HL-60 (cell line): ENCODE data around the gene KRTAP10-12.

Experiments used
- DNase-seq, 2 experiments: peaks; one replicate each; pipeline ENCODE4 v3.0.0-alpha.2; 2010 to 2020; ENCODE audit warnings: low read depth in 1 of 2, low spot score in 1 of 2
- H3K27ac ChIP-seq: fragments of 250-450 bp; sonication (Bioruptor Pico); replicated peaks from 2 replicates; pipeline ENCODE4 v1.5.1; 2020; ENCODE audit warnings: mild to moderate bottlenecking, moderate library complexity
- H3K27me3 ChIP-seq: fragments of 250-450 bp; sonication (Bioruptor Pico); 2 replicates; pipeline ENCODE4 v1.5.1; 2021; ENCODE audit warnings: mild to moderate bottlenecking, moderate library complexity; ENCODE audit not compliant: insufficient read depth, poor library complexity, severe bottlenecking
- H3K4me3 ChIP-seq: replicated peaks from 2 replicates; pipeline ENCODE4 v1.5.1; 2011; ENCODE audit warnings: mild to moderate bottlenecking, control low read depth, low read length; ENCODE audit not compliant: insufficient read depth
- GABPA ChIP-seq: IDR thresholded peaks from 2 replicates; pipeline ENCODE4 v1.6.1; 2012; ENCODE audit warnings: low read depth
- POLR2AphosphoS5 ChIP-seq: IDR thresholded peaks from 2 replicates; pipeline ENCODE4 v1.6.1; 2012; ENCODE audit warnings: low read depth
- SPI1 ChIP-seq: IDR thresholded peaks from 2 replicates; pipeline ENCODE4 v1.6.1; 2012; ENCODE audit warnings: low read depth, mild to moderate bottlenecking, borderline replicate concordance
- TF ChIP-seq, protein P1 (sequence below): IDR thresholded peaks from one replicate; pipeline ENCODE4 v1.5.1; 2011; ENCODE audit warnings: low read length, control low read depth, inconsistent platforms; ENCODE audit not compliant: insufficient read depth
- TF ChIP-seq, protein P2 (sequence below): IDR thresholded peaks from 2 replicates; pipeline ENCODE4 v1.6.1; 2012; ENCODE audit warnings: low read depth; ENCODE audit not compliant: insufficient replicate concordance

KRTAP10-12 gene

GRCh38 chr21:44729336-44730027, 32.5 kb downstream of the KRTAP10-12 start:
- TF ChIP-seq GABPA (no peak), POLR2AphosphoS5 (no peak)
- TF ChIP-seq, protein P1, sequence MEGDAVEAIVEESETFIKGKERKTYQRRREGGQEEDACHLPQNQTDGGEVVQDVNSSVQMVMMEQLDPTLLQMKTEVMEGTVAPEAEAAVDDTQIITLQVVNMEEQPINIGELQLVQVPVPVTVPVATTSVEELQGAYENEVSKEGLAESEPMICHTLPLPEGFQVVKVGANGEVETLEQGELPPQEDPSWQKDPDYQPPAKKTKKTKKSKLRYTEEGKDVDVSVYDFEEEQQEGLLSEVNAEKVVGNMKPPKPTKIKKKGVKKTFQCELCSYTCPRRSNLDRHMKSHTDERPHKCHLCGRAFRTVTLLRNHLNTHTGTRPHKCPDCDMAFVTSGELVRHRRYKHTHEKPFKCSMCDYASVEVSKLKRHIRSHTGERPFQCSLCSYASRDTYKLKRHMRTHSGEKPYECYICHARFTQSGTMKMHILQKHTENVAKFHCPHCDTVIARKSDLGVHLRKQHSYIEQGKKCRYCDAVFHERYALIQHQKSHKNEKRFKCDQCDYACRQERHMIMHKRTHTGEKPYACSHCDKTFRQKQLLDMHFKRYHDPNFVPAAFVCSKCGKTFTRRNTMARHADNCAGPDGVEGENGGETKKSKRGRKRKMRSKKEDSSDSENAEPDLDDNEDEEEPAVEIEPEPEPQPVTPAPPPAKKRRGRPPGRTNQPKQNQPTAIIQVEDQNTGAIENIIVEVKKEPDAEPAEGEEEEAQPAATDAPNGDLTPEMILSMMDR: no peak
- TF ChIP-seq, protein P2, sequence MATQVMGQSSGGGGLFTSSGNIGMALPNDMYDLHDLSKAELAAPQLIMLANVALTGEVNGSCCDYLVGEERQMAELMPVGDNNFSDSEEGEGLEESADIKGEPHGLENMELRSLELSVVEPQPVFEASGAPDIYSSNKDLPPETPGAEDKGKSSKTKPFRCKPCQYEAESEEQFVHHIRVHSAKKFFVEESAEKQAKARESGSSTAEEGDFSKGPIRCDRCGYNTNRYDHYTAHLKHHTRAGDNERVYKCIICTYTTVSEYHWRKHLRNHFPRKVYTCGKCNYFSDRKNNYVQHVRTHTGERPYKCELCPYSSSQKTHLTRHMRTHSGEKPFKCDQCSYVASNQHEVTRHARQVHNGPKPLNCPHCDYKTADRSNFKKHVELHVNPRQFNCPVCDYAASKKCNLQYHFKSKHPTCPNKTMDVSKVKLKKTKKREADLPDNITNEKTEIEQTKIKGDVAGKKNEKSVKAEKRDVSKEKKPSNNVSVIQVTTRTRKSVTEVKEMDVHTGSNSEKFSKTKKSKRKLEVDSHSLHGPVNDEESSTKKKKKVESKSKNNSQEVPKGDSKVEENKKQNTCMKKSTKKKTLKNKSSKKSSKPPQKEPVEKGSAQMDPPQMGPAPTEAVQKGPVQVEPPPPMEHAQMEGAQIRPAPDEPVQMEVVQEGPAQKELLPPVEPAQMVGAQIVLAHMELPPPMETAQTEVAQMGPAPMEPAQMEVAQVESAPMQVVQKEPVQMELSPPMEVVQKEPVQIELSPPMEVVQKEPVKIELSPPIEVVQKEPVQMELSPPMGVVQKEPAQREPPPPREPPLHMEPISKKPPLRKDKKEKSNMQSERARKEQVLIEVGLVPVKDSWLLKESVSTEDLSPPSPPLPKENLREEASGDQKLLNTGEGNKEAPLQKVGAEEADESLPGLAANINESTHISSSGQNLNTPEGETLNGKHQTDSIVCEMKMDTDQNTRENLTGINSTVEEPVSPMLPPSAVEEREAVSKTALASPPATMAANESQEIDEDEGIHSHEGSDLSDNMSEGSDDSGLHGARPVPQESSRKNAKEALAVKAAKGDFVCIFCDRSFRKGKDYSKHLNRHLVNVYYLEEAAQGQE: no peak

DNA sequence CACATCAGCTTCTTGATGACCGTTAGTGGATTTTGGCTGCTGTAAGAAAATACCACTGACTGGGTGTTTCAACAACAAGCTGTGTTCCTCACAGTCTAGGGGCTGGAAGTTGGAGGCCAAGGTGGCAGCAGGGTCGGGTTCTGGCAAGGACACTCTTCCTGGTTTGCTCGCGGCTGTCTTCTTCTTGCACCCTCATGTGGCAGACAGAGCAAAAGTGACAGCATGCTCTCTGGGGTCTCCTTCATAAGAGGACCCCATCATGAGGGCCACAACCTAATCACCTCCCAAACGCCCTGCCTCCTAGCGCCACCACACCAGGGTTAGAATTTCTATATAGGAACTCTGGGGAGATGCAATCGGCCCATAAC, 33.0 kb downstream of the KRTAP10-12 start:
- Histone ChIP-seq H3K4me3 (no peak overlapping the region), H3K27ac (no peak overlapping the region), H3K27me3 (peaks cover 7% of the 10 kb centered on the region)
- no peak for DNase-seq
- TF ChIP-seq POLR2AphosphoS5 (no peak), GABPA (no peak), SPI1 (no peak)
- TF ChIP-seq, protein P2: no peak
- TF ChIP-seq, protein P1: no peak

More at GRCh38 chr21:44729336-44730027, 32.5 kb downstream of the KRTAP10-12 start:
- no peak for DNase-seq
- Histone ChIP-seq H3K4me3 (no peak overlapping the region), H3K27ac (no peak overlapping the region), H3K27me3 (peaks cover 8% of the 10 kb centered on the region)

DNA sequence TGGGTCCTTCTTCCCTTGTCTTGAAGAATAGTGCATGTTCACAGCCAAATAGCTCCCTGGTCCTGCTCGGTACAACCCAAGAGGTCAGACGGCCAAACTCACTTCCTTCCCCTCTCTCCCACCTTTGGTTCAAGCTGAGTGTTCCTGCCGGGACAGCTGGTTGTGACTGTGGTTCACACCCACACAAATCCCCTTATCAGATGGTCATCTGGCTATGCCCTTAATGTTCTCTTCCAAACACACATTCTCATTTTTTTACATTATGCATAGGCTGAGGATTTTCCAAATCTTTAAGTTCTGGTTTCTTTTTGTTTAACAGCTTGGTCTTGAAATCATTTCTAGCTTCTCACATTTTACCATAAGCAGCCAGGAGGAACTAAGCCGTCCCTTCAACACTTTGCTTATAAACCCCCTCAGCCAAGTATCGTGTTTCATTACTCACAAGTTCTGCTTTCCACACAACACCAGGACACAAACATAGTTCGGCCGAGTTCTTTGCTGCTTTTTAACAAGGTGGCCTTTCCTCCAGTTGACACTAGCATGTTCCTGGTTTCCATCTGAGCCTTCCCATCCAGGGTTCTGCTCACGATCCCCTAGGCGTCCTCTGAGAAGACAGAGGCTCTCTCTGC, 34.1 kb downstream of the KRTAP10-12 start:
- DNase-seq: no peak
- Histone ChIP-seq H3K27ac (no peak overlapping the region), H3K27me3 (peaks cover 1% of the 10 kb centered on the region), H3K4me3 (no peak overlapping the region)
- TF ChIP-seq SPI1 (no peak), GABPA (no peak), POLR2AphosphoS5 (no peak)
- TF ChIP-seq, protein P2: no peak
- TF ChIP-seq, protein P1: no peak
